ENCODE data around the gene PORCN.

DNA sequence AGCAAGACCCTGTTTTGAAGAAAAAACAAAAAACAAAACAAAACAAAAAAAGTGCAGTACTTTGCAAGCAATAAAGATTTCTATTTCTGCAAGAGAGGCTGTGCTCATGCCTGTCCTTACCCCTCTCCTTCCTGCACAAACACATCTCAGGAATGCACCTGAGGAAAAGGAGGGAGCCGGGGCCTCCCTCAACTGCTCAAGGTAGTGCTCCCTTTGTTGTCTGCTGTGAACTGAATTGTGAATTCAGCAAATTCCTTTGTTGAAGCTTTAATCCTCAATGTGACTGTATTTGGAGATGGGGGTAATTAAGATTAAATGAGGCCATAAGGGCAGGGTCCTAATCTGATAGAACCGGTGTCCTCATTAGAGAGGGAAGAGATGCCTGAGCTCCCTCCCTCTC lies 18.9 kb upstream of the PORCN start:
- TF ChIP-seq, protein P1, sequence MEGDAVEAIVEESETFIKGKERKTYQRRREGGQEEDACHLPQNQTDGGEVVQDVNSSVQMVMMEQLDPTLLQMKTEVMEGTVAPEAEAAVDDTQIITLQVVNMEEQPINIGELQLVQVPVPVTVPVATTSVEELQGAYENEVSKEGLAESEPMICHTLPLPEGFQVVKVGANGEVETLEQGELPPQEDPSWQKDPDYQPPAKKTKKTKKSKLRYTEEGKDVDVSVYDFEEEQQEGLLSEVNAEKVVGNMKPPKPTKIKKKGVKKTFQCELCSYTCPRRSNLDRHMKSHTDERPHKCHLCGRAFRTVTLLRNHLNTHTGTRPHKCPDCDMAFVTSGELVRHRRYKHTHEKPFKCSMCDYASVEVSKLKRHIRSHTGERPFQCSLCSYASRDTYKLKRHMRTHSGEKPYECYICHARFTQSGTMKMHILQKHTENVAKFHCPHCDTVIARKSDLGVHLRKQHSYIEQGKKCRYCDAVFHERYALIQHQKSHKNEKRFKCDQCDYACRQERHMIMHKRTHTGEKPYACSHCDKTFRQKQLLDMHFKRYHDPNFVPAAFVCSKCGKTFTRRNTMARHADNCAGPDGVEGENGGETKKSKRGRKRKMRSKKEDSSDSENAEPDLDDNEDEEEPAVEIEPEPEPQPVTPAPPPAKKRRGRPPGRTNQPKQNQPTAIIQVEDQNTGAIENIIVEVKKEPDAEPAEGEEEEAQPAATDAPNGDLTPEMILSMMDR (IDR thresholded peaks at IDR 0.05): no peak
- TF ChIP-seq POLR2A (IDR thresholded peaks at IDR 0.05): no peak
